Activated CD4-positive, alpha-beta T cell treated with anti-CD3 and anti-CD28 coated beads, Interleukin-2, amount 10 ng/mL, durations not matched to agents 24 days and 14 days (primary cell): ENCODE results near the gene PDIA6. TPM values are rescaled to one million over a fixed set of nuclear protein-coding genes. Genes with fewer than 3 reads are reported as not detected.

Experiments used
- DNase-seq: peaks from one replicate; pipeline ENCODE4 v3.0.0; 2022
- H3K27ac Mint-ChIP-seq: one replicate; pipeline ENCODE4 v1.8.0; 2022; ENCODE audit warnings: mild to moderate bottlenecking, mixed read lengths
- H3K27me3 Mint-ChIP-seq: one replicate; pipeline ENCODE4 v1.8.0; 2022; ENCODE audit warnings: mixed read lengths
- H3K36me3 Mint-ChIP-seq: one replicate; pipeline ENCODE4 v1.8.0; 2022; ENCODE audit warnings: low read depth, mild to moderate bottlenecking, mixed read lengths
- H3K4me1 Mint-ChIP-seq: one replicate; pipeline ENCODE4 v1.8.0; 2021; ENCODE audit warnings: mixed read lengths
- H3K4me3 Mint-ChIP-seq: one replicate; pipeline ENCODE4 v1.8.0; 2022; ENCODE audit warnings: mild to moderate bottlenecking, moderate library complexity, mixed read lengths
- H3K9me3 Mint-ChIP-seq: one replicate; pipeline ENCODE4 v1.8.0; 2021; ENCODE audit warnings: mixed read lengths
- intact Hi-C: fragments of 100-400 bp; cut with micrococcal nuclease; formaldehyde crosslinking; loops from one replicate; pipeline ENCODE4 v1.15.1; 2023
- total RNA-seq: library from RNA; stranded (reverse); gene quantifications from 2 replicates; pipeline ENCODE4 v1.2.3, GENCODE V29; 2022

The PDIA6 gene
- total RNA-seq, 1 donor from 2014 or later: 183 TPM

DNA sequence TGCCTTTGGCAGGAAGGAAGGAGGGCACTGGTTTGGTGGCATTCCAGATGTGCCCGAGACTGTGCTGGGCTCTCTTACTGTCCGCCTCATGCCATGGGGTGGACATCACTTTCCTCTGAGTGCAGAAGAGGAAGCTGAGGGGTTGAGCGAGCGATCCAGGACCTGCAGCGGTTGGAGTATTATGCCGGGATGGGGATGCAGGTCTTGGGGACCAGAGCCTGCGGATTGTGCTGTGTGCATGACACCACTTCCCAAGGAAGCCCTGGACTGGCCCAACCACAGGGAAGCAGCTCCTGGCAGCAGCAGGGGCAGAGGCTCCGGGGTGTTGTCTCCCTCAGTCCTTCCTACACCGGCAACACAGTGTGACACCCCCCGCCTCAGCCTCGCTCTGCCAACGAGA is 46.7 kb downstream of the PDIA6 start:
- Mint-ChIP-seq H3K27me3 (peaks cover 4% of the 10 kb centered on the region), H3K9me3 (no peaks in the 10 kb centered on the region), H3K36me3 (no peaks in the 10 kb centered on the region), H3K4me3 (no peak overlapping the region), H3K4me1 (no peaks in the 10 kb centered on the region), H3K27ac (no peak overlapping the region)
- DNase-seq: no peak
- intact Hi-C loops: no loop called here

DNA sequence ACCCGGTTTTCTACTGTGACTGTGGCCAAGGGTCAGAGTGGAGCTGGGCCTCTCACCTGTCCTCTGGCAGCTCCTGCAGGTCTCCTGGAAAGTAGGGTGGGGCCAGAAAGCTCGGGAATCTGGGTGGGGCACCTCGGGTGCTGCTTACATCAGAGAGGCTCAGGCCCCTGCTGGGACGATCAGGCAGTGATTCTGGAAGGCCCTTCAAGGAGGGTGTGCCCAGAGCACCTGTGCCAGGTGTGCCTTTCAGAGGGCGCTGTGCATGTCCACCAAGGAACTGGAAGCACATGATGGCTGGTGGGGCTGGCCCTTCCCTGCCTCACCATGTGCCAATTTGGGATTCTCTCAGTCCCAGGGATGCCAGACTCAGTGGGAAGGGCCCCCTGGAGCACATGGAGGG is 47.1 kb downstream of the PDIA6 start:
- no peaks in the 10 kb centered on the region for H3K9me3 Mint-ChIP-seq
- no peak for DNase-seq
- H3K27ac Mint-ChIP-seq: no peak overlapping the region
- H3K4me3 Mint-ChIP-seq: no peak overlapping the region
- no peaks in the 10 kb centered on the region for H3K4me1 Mint-ChIP-seq
- no peaks in the 10 kb centered on the region for H3K36me3 Mint-ChIP-seq
- intact Hi-C loops: no loop called here
- peaks cover 4% of the 10 kb centered on the region for H3K27me3 Mint-ChIP-seq

GRCh38 chr2:10764896-10765295 is 47.7 kb downstream of the PDIA6 start:
- Mint-ChIP-seq H3K4me1 (no peaks in the 10 kb centered on the region), H3K36me3 (no peaks in the 10 kb centered on the region), H3K4me3 (no peak overlapping the region), H3K27me3 (peaks cover 4% of the 10 kb centered on the region), H3K9me3 (no peaks in the 10 kb centered on the region), H3K27ac (no peak overlapping the region)
- intact Hi-C loops: no loop called here
- DNase-seq: no peak

DNA sequence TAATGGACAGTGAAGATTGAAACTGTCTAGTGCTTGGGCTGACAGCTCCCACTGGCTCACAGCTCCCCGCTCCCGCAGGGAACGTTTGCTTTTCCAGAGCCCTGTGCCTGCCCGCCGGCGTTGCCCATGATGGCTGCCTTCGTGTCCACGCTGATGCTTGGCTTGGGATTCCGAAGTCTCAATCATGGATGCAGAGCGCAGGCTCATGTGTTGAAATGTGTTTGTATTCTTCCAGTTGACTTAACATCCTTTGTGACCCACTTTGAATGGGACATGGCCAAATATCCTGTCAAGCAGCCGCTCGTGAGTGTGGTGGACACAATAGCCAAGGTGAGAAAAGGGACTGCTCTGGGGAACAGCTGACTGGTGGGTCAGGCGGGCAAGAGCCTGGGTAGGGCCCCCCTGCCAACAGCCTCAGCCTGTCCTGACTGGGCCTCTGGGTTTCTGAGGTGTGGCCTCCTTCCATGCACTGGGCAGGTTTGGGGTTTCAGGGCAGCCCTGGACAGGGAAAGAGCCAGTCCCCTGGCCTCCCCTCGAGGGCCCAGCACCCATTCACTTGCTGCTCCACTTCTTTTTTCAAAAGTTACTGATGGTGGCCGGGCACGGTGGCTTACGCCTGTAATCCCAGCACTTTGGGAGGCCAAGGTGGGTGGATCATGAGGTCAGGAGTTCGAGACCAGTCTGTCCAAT is 48.3 kb downstream of the PDIA6 start:
- Mint-ChIP-seq H3K27me3 (peaks cover 4% of the 10 kb centered on the region), H3K4me1 (no peaks in the 10 kb centered on the region), H3K36me3 (no peaks in the 10 kb centered on the region), H3K27ac (no peak overlapping the region), H3K9me3 (no peaks in the 10 kb centered on the region), H3K4me3 (no peak overlapping the region)
- intact Hi-C loops: no loop called here
- DNase-seq: no peak

- no peak overlapping the region for H3K4me3 Mint-ChIP-seq
- no peaks in the 10 kb centered on the region for H3K36me3 Mint-ChIP-seq
- H3K9me3 Mint-ChIP-seq: no peaks in the 10 kb centered on the region
- H3K27ac Mint-ChIP-seq: no peak overlapping the region
- H3K27me3 Mint-ChIP-seq: peaks cover 4% of the 10 kb centered on the region
- intact Hi-C loops: no loop called here
- no peak for DNase-seq
- no peaks in the 10 kb centered on the region for H3K4me1 Mint-ChIP-seq
Measured at GRCh38 chr2:10763461-10763800, 49.2 kb downstream of the PDIA6 start.

GRCh38 chr2:10762651-10763460 is 49.7 kb downstream of the PDIA6 start:
- no peaks in the 10 kb centered on the region for H3K4me1 Mint-ChIP-seq
- H3K4me3 Mint-ChIP-seq: no peak overlapping the region
- intact Hi-C loops: no loop called here
- no peak overlapping the region for H3K27ac Mint-ChIP-seq
- no peaks in the 10 kb centered on the region for H3K36me3 Mint-ChIP-seq
- DNase-seq: no peak
- no peaks in the 10 kb centered on the region for H3K9me3 Mint-ChIP-seq
- peaks cover 4% of the 10 kb centered on the region for H3K27me3 Mint-ChIP-seq

DNA sequence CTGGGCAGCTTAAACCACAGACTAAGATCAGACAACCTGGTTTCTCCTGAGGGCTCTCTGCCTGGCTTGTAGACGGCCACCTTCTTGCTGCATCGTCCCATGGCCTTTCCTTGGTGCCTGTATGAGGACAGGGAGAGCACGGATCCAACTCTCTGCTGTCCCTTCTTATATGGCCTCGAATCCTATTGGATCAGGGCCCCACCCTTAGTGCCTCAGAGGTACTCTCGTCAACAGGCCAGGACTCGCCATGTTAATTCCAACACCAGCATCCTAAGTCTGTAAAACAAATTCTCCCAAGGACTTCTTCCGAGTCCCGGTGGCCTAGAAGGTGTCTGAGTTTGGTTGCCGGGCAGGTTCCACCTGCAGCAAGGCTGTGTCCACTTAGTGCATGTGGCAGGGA is 51.0 kb downstream of the PDIA6 start:
- Mint-ChIP-seq H3K4me1 (no peaks in the 10 kb centered on the region), H3K27me3 (peaks cover 4% of the 10 kb centered on the region)

DNA sequence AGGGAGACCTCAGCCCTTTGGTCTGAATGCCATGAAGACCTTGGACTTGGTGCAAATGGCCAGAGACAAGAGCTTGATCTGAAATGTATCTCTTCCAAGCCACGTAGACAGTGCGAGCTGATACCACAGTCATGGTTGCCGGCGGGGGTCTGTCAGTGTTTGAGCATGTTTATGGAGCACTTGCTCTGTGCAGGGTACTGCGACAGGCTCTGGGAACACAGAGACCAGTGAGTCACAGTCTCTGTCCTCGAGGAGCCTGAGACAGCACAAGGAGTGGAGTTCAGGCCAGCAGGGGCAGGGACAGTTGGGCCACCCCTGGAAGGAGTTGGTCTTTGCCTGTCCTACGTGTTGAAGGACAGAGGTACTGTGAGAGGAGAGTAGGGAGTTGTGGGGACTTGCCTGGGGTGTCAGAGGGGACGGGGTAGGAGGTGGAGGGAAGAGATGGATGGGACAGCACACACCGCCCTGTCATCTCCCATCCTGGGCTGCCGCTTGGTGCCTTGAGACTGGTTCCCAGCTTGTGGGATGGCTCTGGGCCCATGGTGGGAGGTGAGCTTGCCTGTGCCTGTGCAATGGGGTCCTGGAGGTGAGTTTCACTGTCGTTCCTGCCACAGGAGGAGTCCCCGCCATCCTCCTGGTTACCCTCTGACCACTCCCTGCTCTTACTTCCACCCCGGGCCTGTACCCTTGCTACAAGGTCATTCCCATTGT is 51.6 kb downstream of the PDIA6 start:
- Mint-ChIP-seq H3K4me3 (no peak overlapping the region), H3K36me3 (no peaks in the 10 kb centered on the region), H3K4me1 (no peaks in the 10 kb centered on the region), H3K27ac (no peak overlapping the region), H3K9me3 (no peaks in the 10 kb centered on the region), H3K27me3 (peaks cover 4% of the 10 kb centered on the region)
- intact Hi-C loops: no loop called here
- no peak for DNase-seq

More for the DNA sequence above, 51.0 kb downstream of the PDIA6 start:
- Mint-ChIP-seq H3K4me3 (no peak overlapping the region), H3K9me3 (no peaks in the 10 kb centered on the region), H3K36me3 (no peaks in the 10 kb centered on the region), H3K27ac (no peak overlapping the region)
- DNase-seq: no peak
- intact Hi-C loops: no loop called here

GRCh38 chr2:10759151-10759714 is 53.4 kb downstream of the PDIA6 start:
- no peaks in the 10 kb centered on the region for H3K4me1 Mint-ChIP-seq

GRCh38 chr2:10757814-10758286 is 54.7 kb downstream of the PDIA6 start:
- Mint-ChIP-seq H3K27ac (no peak overlapping the region), H3K9me3 (no peaks in the 10 kb centered on the region), H3K36me3 (no peaks in the 10 kb centered on the region), H3K27me3 (peaks cover 1% of the 10 kb centered on the region), H3K4me3 (no peak overlapping the region), H3K4me1 (no peaks in the 10 kb centered on the region)
- no peak for DNase-seq
- intact Hi-C loops: no loop called here

More at GRCh38 chr2:10759151-10759714, 53.4 kb downstream of the PDIA6 start:
- no peaks in the 10 kb centered on the region for H3K9me3 Mint-ChIP-seq
- H3K27me3 Mint-ChIP-seq: peaks cover 4% of the 10 kb centered on the region
- no peak overlapping the region for H3K27ac Mint-ChIP-seq
- DNase-seq: no peak
- H3K4me3 Mint-ChIP-seq: no peak overlapping the region
- intact Hi-C loops: no loop called here
- no peaks in the 10 kb centered on the region for H3K36me3 Mint-ChIP-seq

DNA sequence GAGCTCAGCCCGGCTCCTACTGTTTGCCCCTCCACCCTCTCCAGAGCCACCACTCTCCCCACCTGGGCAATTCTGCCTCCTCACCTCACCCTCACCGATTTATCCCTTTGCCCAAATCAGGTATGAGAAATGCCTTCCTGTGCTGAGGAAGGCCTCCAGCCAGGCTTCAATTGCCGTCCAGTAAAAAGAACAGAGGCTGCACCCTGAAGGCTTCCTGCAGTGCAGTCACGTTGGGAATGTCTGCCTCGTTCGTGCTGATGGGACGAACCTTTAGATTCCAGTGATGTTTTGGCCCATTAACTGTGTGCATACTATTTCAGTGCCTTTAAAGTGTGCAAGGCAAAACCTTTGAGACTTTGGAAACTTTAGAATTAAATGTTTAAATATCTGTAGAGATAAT is 57.0 kb downstream of the PDIA6 start:
- no peak for DNase-seq
- Mint-ChIP-seq H3K27me3 (peaks cover 1% of the 10 kb centered on the region), H3K27ac (no peak overlapping the region), H3K9me3 (no peaks in the 10 kb centered on the region), H3K4me1 (no peaks in the 10 kb centered on the region), H3K36me3 (no peaks in the 10 kb centered on the region), H3K4me3 (no peak overlapping the region)
- intact Hi-C loops: no loop called here

GRCh38 chr2:10753876-10754275 is 58.7 kb downstream of the PDIA6 start:
- Mint-ChIP-seq H3K4me1 (no peaks in the 10 kb centered on the region), H3K9me3 (no peaks in the 10 kb centered on the region), H3K4me3 (no peak overlapping the region), H3K27me3 (peaks cover 7% of the 10 kb centered on the region), H3K36me3 (no peaks in the 10 kb centered on the region), H3K27ac (no peak overlapping the region)
- DNase-seq: no peak
- intact Hi-C loops: no loop called here

DNA sequence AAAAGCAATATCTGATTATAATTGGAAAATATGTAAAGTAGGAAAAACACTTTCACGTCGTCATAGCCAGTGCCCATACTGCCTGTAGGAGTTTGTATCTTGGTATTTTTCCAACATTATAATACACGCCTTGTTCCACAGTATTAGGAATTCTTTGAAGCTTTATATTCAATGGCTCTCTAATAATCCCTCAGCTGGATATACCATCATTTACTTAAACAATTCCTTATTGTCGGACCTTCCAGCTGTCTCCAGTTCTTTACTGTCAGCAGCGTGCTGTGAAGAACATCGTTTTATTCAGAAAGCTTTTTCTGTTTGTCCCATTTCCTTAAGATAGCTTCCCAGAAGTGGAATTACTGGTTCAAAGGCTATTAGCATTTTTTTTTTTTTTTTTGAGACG is 59.4 kb downstream of the PDIA6 start:
- Mint-ChIP-seq H3K9me3 (no peaks in the 10 kb centered on the region), H3K36me3 (no peaks in the 10 kb centered on the region), H3K27ac (no peak overlapping the region), H3K4me3 (no peak overlapping the region), H3K4me1 (no peaks in the 10 kb centered on the region), H3K27me3 (peaks cover 7% of the 10 kb centered on the region)
- intact Hi-C loops: no loop called here
- no peak for DNase-seq

DNA sequence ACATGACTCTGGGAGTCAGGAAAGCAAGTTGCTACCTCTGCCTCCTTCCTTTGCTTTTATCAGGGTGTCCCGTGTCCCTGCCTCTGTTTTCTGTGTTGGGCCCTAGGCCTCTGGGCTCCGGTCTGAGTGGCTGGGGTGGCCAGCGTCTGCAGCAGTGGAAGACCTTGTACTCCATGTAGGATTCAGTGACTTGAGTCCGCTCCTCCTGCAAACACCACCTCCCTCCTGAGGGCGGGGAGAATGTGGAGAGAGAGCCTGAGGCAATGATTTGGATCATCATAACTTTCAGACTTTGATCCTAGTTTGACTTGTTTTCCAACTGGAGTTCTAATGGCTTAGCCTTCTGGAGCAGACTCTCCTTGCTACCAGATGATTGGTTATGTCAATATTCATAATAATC is 60.3 kb downstream of the PDIA6 start:
- H3K27ac Mint-ChIP-seq: no peak overlapping the region
- peaks cover 2% of the 10 kb centered on the region for H3K4me1 Mint-ChIP-seq
- intact Hi-C loops: no loop called here
- H3K36me3 Mint-ChIP-seq: no peaks in the 10 kb centered on the region
- H3K9me3 Mint-ChIP-seq: no peaks in the 10 kb centered on the region
- peaks cover 7% of the 10 kb centered on the region for H3K27me3 Mint-ChIP-seq
- DNase-seq: no peak
- no peak overlapping the region for H3K4me3 Mint-ChIP-seq
